HG02885 (cell line): ENCODE data around the gene MANEA.
"Not testable (repeated sequence)": the region's sequence is repeated elsewhere in the genome, so short reads cannot be mapped to it uniquely, and the experiment has no call there.

Source experiments
- ATAC-seq: cut with Tn5 transposase; IDR thresholded peaks from one replicate; pipeline ENCODE4 v1.9.1; 2021; ENCODE audit warnings: mild to moderate bottlenecking; ENCODE audit not compliant: unreplicated experiment, poor library complexity

The MANEA gene

GRCh38 chr6:95581073-95581472 lies 3.7 kb downstream of the MANEA start:
- no peak for ATAC-seq

GRCh38 chr6:95584226-95584625 lies 6.9 kb downstream of the MANEA start:
- not testable (repeated sequence) for ATAC-seq

- ATAC-seq = no peak
Measured at GRCh38 chr6:95587989-95588388, 10.7 kb downstream of the MANEA start.

GRCh38 chr6:95589067-95589466 lies 11.7 kb downstream of the MANEA start:
- no peak for ATAC-seq

GRCh38 chr6:95589826-95590570 lies 12.7 kb downstream of the MANEA start:
- no peak for ATAC-seq

- ATAC-seq = no peak
Measured at GRCh38 chr6:95593025-95593424, 15.7 kb downstream of the MANEA start.

GRCh38 chr6:95596021-95596420 lies 18.7 kb downstream of the MANEA start:
- no peak for ATAC-seq

GRCh38 chr6:95599706-95600105 lies 22.4 kb downstream of the MANEA start:
- ATAC-seq = no peak

GRCh38 chr6:95601133-95601532 lies 23.8 kb downstream of the MANEA start:
- no peak for ATAC-seq

- ATAC-seq = no peak
Measured at GRCh38 chr6:95614094-95614493, 36.8 kb downstream of the MANEA start.

GRCh38 chr6:95629551-95629950 lies 52.2 kb downstream of the MANEA start:
- no peak for ATAC-seq

- ATAC-seq = no peak
Measured at GRCh38 chr6:95636552-95637431, 59.5 kb downstream of the MANEA start.

GRCh38 chr6:95648636-95649035 lies 71.3 kb downstream of the MANEA start:
- ATAC-seq = no peak

- no peak for ATAC-seq
Measured at GRCh38 chr6:95649451-95649850, 72.1 kb downstream of the MANEA start.

- ATAC-seq = no peak
Measured at GRCh38 chr6:95654176-95654575, 76.8 kb downstream of the MANEA start.

- ATAC-seq = no peak
Measured at GRCh38 chr6:95658886-95659285, 81.6 kb downstream of the MANEA start.
